K562 (cell line): ENCODE measurements around the gene OR8B2. TPM values are rescaled to one million over a fixed set of nuclear protein-coding genes. Genes with fewer than 3 reads are reported as not detected.
A peak's percentile ranks its signal among the peaks of the same experiment; 100 is the strongest.

Experiments
- ATAC-seq: fragments of 200-7000 bp; cut with Tn5 transposase; 3 replicates; pipeline ENCODE4 v1.9.1; 2020; ENCODE audit warnings: moderate library complexity
- BruUV-seq: library from RNA; stranded (reverse); fragments of 400-500 nt; replicated peaks from 2 replicates; lab custom pipeline; 2021; lab: Mats Ljungman, UMichigan
- CTCF ChIA-PET: fragments of 300-600 bp; formaldehyde crosslinking; extraction: SDS; loops from one replicate; lab custom pipeline; 2021; ENCODE audit warnings: low intra/inter-chr PET ratio; lab: Yijun Ruan, JAX
- POLR2A ChIA-PET: fragments of 300-600, 350-650 bp; sonication (Branson Sonifier 250); formaldehyde crosslinking; extraction: SDS; loops from one replicate; lab custom pipeline; 2021; ENCODE audit warnings: antibody characterized with exemption, inconsistent platforms; lab: Yijun Ruan, JAX
- DNase-seq, 4 experiments: peaks; one replicate each; pipeline versions ENCODE4 v3.0.0 to v3.0.0-alpha.2; 2011 to 2018; ENCODE audit warnings: low spot score in 3 of 4, mixed read lengths in 3 of 4; ENCODE audit errors: extremely low read depth in 1 of 4
- FAIRE-seq: peaks from 2 replicates; lab custom pipeline; 2011; peaks lifted over from hg19 to GRCh38; lab: Jason Lieb, UNC
- H2AFZ ChIP-seq: 2 replicates; pipeline ENCODE4 v1.6.0; 2011; ENCODE audit warnings: low read depth, low read length, control low read depth, inconsistent platforms
- H3K27ac ChIP-seq: fragments of 200-600 bp; 3 replicates; pipeline ENCODE4 v1.8.0; 2011; ENCODE audit warnings: low read depth, mild to moderate bottlenecking, control low read depth, inconsistent platforms, low read length, moderate library complexity, mixed read lengths; ENCODE audit errors: extremely low read depth
- H3K27me3 ChIP-seq, 2 experiments: fragments of 300-600 bp in 1 of 2; 2 replicates in 1 of 2; 3 replicates in 1 of 2; pipeline versions ENCODE4 v1.6.0 to v1.8.0; 2011; ENCODE audit warnings: inconsistent platforms in 2 of 2, low read length in 2 of 2, mild to moderate bottlenecking in 1 of 2, mixed read lengths in 1 of 2, moderate library complexity in 1 of 2; ENCODE audit not compliant: control insufficient read depth in 2 of 2, insufficient read depth in 2 of 2
- H3K36me3 ChIP-seq: fragments of 300-600 bp; 3 replicates; pipeline ENCODE4 v1.8.0; 2011; ENCODE audit warnings: mild to moderate bottlenecking, low read length, inconsistent platforms; ENCODE audit not compliant: control insufficient read depth, insufficient read depth
- H3K4me1 ChIP-seq, 2 experiments: fragments of 200-600 bp in 1 of 2; replicated peaks in 1 of 2; 2 replicates in 1 of 2; 3 replicates in 1 of 2; pipeline versions ENCODE4 v1.5.1 to v1.8.0; 2011; ENCODE audit warnings: inconsistent platforms in 2 of 2, low read length in 2 of 2, mild to moderate bottlenecking in 1 of 2, mixed read lengths in 1 of 2, moderate library complexity in 1 of 2; ENCODE audit not compliant: control insufficient read depth in 2 of 2, insufficient read depth in 2 of 2
- H3K4me2 ChIP-seq: 2 replicates; pipeline ENCODE4 v1.6.1; 2011; ENCODE audit warnings: low read length, control low read depth, inconsistent platforms, mixed read lengths; ENCODE audit not compliant: insufficient read depth
- H3K4me3 ChIP-seq: fragments of 200-600 bp; sonication (generic), shearing (Covaris generic); 2 replicates; pipeline ENCODE4 v1.5.1; 2016; ENCODE audit warnings: control low read depth, inconsistent platforms
- H3K79me2 ChIP-seq: fragments of 200-600 bp; 3 replicates; pipeline ENCODE4 v1.8.0; 2011; ENCODE audit warnings: low read length, inconsistent platforms; ENCODE audit not compliant: control insufficient read depth, insufficient read depth
- H3K9ac ChIP-seq, 2 experiments: 2 replicates each; pipeline versions ENCODE4 v1.6.0 to v1.6.1; 2011; ENCODE audit warnings: low read depth in 2 of 2, low read length in 2 of 2, control low read depth in 1 of 2, inconsistent platforms in 1 of 2, mild to moderate bottlenecking in 1 of 2, mixed read lengths in 1 of 2; ENCODE audit not compliant: insufficient read depth in 1 of 2
- H3K9me1 ChIP-seq: one replicate; pipeline ENCODE4 v1.6.0; 2011; ENCODE audit warnings: inconsistent platforms, mild to moderate bottlenecking, low read length, moderate library complexity; ENCODE audit not compliant: control insufficient read depth, insufficient read depth
- H3K9me3 ChIP-seq: replicated peaks from 2 replicates; pipeline ENCODE4 v1.5.1; 2011; ENCODE audit warnings: low read depth, low read length, inconsistent platforms; ENCODE audit not compliant: control insufficient read depth, insufficient read depth
- H4K20me1 ChIP-seq: replicated peaks from 2 replicates; pipeline ENCODE4 v1.6.1; 2011; ENCODE audit warnings: low read length, inconsistent platforms, mixed read lengths; ENCODE audit not compliant: control insufficient read depth, insufficient read depth
- CBFB ChIP-seq: sonication (generic); formaldehyde crosslinking; IDR thresholded peaks from 2 replicates; pipeline ENCODE4 v1.4.0; 2020; ENCODE audit warnings: mild to moderate bottlenecking, missing genetic modification reagents
- DIDO1 ChIP-seq: fragments of 450-650 bp; IDR thresholded peaks from 2 replicates; pipeline ENCODE4 v1.6.1; 2016; ENCODE audit warnings: low read depth, missing biosample characterization, missing genetic modification characterization
- E2F4 ChIP-seq: sonication (generic); formaldehyde crosslinking; IDR thresholded peaks from 2 replicates; pipeline ENCODE4 v1.8.0; 2022; ENCODE audit warnings: mild to moderate bottlenecking, low read depth, missing genetic modification reagents
- LEF1 ChIP-seq: fragments of 450-650 bp; IDR thresholded peaks from 2 replicates; pipeline ENCODE4 v1.6.1; 2016; ENCODE audit warnings: mild to moderate bottlenecking
- MAFF ChIP-seq: IDR thresholded peaks from 2 replicates; pipeline ENCODE4 v1.6.1; 2012; ENCODE audit warnings: low read length, improper control_type of control experiment
- MAFG ChIP-seq: fragments of 450-650 bp; conservative IDR thresholded peaks from 2 replicates; pipeline ENCODE4 v1.6.1; 2016; ENCODE audit warnings: missing genetic modification characterization, missing compliant biosample characterization
- MEF2A ChIP-seq: IDR thresholded peaks from 2 replicates; pipeline ENCODE4 v1.6.1; 2011; ENCODE audit warnings: low read depth, mild to moderate bottlenecking, low read length, moderate library complexity; ENCODE audit not compliant: control insufficient read depth
- MGA ChIP-seq: fragments of 450-650 bp; IDR thresholded peaks from 2 replicates; pipeline ENCODE4 v1.6.1; 2016; ENCODE audit warnings: mild to moderate bottlenecking, moderate library complexity
- ZBTB26 ChIP-seq: fragments of 450-650 bp; formaldehyde crosslinking; IDR thresholded peaks from 2 replicates; pipeline ENCODE4 v1.4.0; 2022; ENCODE audit warnings: missing genetic modification characterization
- ZNF316 ChIP-seq: fragments of 450-650 bp; IDR thresholded peaks from 2 replicates; pipeline ENCODE4 v1.6.1; 2016
- WGBS: fragments of 100-300 bp; shearing (Covaris generic); methylation state at CpG from one replicate; pipeline ENCODE4 v1.1.6; 2016; ENCODE audit warnings: low coverage, mixed read lengths; ENCODE audit not compliant: insufficient coverage; ENCODE audit errors: missing lambda C conversion rate; 5-methylcytosine and 5-hydroxymethylcytosine counted together
- in situ Hi-C: fragments of 300-500 bp; cut with MboI; formaldehyde crosslinking; loops from 4 replicates; pipeline ENCODE4 v1.15.0; 2018; ENCODE audit warnings: inconsistent platforms, mixed read lengths
- intact Hi-C: fragments of 100-400 bp; cut with micrococcal nuclease; formaldehyde crosslinking; loops from 2 replicates; pipeline ENCODE4 v1.14.2; 2022
- polyA plus RNA-seq, 8 experiments: library from polyadenylated mRNA; depleted of rRNA in 4 of 8; stranded (reverse) in 5 of 8; unstranded in 3 of 8; fragments of >200 nt; fragmentation: Nextera tagmentation in 2 of 8; fragmentation: Illumina TruSeq in 1 of 8; extraction: Ambion mirVana in 2 of 8; extraction: Trizol in 1 of 8; gene quantifications; 2 replicates each; pipeline versions ENCODE4 v1.2.1 to v1.2.3, GENCODE V29; 2011 to 2014; ENCODE audit warnings: inconsistent platforms in 1 of 8, missing spikeins in 1 of 8
- total RNA-seq, 7 experiments: library from RNA; depleted of rRNA in 6 of 7; stranded (reverse); fragments of >200 nt in 6 of 7; fragmentation: Illumina TruSeq in 2 of 7; extraction: Trizol in 2 of 7; gene quantifications; 2 replicates each; pipeline versions ENCODE4 v1.2.1 to v1.2.3, GENCODE V29; 2011 to 2021; ENCODE audit warnings: low replicate concordance in 1 of 7

Gene OR8B2
- total and polyA plus RNA-seq, 9 of the 15 experiments (the other 6 are each of a cell fraction or from before 2014, with no cell fraction given) = 0.56 TPM; not detected in 8

GRCh38 chr11:124421043-124421442 is 36.7 kb upstream of the OR8B2 start:
- no peaks in the 10 kb centered on the region for H3K9me1 ChIP-seq
- H3K36me3 ChIP-seq = no peaks in the 10 kb centered on the region
- H3K9me3 ChIP-seq = no peaks in the 10 kb centered on the region
- no peak overlapping the region for H3K4me3 ChIP-seq
- H3K79me2 ChIP-seq = no peaks in the 10 kb centered on the region
- POLR2A ChIA-PET = no interaction called here
- H3K4me2 ChIP-seq = no peak overlapping the region
- H3K27ac ChIP-seq = no peak overlapping the region
- intact Hi-C loops = no loop called here
- DNase-seq (no peak), ATAC-seq (no peak), FAIRE-seq (no peak)
- no peak overlapping the region for H2AFZ ChIP-seq
- BruUV-seq = no TSS peak
- no peak overlapping the region for H3K9ac ChIP-seq
- 44% methylated on average over 3 of the region's 4 CpGs for WGBS
- H3K4me1 ChIP-seq = no peaks in the 10 kb centered on the region; a peak in 2 of 5 replicates
- H3K27me3 ChIP-seq = no peaks in the 10 kb centered on the region
- no peaks in the 10 kb centered on the region for H4K20me1 ChIP-seq
- CTCF ChIA-PET = no interaction called here
- in situ Hi-C loops = loop anchor here (25.0 kb wide), 1 partner anchor 416 kb away; no protein-coding TSS in a partner anchor
- TF ChIP-seq MEF2A = no peak
- peak; percentile 59 for TF ChIP-seq MAFG (tag)
- TF ChIP-seq CBFB (CRISPR knock-in tag) = no peak
- TF ChIP-seq MAFF = peak; percentile 2; the same call in 1 of the 2 replicates
- no peak for TF ChIP-seq ZBTB26 (CRISPR knock-in tag)
- TF ChIP-seq ZNF316 = peak; percentile 75
- no peak for TF ChIP-seq E2F4 (CRISPR knock-in tag)
- TF ChIP-seq LEF1 = no peak
- TF ChIP-seq MGA = no peak
- TF ChIP-seq DIDO1 (tag) = no peak
